ENCODE data around the gene SPATA31C2.
"Not testable (repeated sequence)": the region's sequence is repeated elsewhere in the genome, so short reads cannot be mapped to it uniquely, and the experiment has no call there.

The SPATA31C2 gene

DNA sequence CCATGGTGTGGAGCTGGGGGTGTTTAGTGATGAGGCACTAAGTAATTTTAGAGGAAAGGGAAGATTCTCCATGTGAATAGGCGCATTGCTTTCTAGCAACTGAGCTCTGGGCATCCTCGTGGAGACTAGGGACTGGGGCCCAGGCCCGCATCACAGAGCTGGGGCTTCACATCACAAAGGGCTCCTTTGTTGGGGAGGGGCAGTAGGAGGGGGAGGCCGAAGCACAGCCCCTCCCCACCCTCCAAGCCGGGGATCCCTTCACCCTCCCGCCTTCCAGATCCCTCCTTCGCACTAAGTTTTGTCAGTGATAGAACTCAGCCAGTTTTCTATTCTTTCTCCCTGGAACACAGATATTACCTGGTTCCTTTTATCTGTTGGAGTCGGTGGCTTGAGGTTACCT is at the start of gene SPATA31C2:
Gene SPATA31C2 (minus strand): TSS at position 101 of the 400 bp plus-strand sequence. CDS start 29 bp downstream, at position 72.
- DNase-seq: not testable (repeated sequence)

DNA sequence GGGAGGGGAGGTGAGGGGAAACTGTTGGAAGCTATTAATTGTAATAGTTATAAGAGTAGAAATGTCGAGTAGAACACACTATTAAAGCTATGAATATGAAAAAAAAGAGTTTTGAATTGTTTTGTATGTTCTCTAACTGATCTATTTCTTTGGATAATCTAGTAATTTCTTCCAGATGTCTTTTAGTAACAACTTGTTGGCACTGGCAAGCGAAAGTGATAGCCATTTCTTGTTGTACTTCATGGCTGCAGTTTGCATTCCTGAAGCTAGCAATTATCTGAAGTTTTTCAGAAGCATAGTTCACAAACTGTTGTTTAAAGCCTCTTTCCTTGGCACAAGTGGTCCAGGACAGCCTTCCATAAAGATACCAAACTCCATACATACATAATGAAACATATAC is 49.4 kb upstream of the SPATA31C2 start:
- no peak for DNase-seq

DNA sequence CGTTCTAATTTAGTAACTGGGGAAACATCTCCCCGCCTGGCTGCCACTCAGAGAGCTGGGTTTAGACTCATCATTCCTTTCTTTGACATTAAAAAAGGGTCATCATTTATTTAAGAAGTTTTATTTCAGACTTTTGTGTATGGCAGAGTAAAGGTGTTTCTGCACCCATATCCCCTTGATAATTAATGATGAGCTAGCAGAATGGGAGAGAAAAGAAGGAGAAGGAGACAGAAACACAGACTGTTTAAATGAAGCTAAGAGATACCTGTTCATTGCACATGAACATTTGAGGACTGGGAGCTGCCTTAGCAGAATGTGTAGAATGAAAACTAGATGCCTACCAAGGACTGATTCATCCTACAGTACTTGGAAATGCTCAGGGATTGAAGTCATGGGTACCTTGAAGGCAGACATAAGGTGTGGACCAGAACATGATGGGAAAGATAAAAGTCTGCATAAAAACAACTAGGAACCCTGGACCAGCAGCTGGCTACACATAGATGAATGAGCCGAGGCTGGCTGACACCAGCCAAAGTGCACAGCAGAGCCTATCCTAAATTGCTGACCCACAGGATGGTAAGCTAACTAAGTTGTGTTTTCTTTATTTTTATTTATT is 48.3 kb upstream of the SPATA31C2 start:
- DNase-seq: no peak

DNA sequence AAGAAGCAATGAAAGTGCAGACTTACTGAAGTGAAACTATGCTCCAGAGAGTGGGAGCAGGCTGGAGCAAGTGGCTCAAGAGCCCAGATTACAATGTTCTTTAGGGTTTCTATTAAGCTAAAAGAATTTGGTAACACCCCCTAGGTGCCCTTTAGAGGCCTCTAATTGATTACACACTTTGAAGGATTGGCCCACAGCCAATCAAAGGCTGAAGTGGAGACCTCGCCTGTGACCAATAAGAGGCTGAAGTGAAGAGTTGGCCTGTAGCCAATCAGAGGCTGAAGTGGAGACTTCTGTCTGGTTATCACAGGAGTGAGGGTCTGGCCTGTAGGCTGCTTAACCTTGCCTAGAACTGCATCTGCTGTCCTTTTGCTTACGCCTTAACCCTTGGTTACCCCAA is 46.7 kb upstream of the SPATA31C2 start:
- DNase-seq: no peak

DNA sequence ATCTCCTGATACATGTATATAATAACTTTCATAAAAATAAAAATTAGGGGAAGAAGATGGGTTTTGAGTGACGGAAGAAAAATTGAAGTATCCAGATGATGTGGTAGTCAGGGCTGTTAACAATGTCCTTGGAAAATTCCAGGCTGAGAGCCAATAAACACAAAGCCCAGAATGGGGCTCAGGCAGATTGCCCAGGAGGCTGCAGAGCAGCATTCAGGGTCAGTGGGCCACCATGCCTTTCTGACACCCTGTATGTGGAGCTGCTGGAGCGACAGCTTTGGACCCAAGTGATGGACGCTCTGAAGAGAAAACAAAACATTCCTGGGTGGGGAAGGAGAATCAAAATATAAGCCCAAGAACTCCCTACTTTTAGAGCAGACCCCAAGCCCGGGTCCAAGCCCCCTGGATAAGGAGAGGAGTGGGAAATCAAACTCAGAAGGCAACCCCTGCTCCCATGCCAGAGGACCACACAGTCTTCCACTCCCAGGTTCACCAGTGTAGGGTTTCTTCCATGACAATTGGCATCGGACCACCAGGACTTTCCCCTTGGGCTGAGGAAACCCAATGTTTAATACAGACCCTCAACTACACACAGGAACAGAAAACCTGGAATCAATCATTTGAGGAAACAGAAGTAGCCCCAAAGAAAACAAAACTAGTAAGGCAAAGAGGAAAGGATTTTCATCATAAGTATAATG is 45.7 kb upstream of the SPATA31C2 start:
- DNase-seq: no peak

DNA sequence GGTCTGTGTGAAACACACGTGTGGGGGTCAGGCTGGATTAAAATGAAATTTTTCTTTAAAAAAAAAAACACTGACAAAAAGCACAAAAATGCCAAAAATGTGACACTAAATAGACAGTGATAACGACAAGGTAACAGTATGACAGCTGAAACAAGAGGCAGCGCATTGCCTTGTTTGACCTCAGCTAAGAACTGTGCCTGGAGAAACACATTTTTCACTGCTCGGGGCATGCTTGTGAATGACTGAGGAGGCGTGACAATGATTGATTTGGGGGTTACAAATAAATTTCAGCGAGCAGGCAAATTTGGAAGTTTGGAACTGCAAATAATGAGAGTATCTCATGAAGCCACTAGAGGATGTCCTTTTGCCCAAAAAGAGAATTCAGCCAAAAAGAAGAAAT is 44.2 kb upstream of the SPATA31C2 start:
- DNase-seq: no peak

DNA sequence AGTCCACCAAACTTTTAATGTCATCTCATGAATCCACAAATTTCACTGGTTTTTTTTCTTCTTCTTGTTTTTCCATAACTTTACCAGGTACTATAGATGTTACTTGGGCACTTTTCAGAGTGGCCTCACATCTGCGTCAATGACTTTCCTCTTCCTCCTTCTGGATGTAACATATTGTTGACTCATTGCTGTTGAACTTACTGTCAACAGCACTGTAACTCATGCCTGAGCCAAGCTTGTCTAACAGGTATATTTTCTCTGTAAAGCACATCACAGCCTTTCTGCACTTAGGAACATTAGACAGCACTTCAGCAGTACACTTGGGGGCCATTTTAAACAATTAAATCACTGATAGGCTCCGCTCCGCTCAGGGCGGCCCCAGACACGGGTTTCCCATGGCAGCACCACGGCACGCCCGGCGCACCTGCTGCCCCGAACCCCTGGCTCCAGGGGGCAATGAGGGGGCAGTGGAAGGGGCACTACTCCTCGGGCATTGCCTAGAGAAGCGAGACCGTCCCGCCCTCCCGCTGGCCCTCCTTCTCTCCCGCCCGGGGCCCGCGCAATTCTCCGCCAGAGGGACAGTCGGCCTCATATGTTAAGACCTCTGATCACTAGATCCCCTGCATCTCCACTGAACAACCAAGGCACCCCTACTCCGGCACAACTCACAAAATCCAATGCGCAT is 41.9 kb upstream of the SPATA31C2 start:
- no peak for DNase-seq

DNA sequence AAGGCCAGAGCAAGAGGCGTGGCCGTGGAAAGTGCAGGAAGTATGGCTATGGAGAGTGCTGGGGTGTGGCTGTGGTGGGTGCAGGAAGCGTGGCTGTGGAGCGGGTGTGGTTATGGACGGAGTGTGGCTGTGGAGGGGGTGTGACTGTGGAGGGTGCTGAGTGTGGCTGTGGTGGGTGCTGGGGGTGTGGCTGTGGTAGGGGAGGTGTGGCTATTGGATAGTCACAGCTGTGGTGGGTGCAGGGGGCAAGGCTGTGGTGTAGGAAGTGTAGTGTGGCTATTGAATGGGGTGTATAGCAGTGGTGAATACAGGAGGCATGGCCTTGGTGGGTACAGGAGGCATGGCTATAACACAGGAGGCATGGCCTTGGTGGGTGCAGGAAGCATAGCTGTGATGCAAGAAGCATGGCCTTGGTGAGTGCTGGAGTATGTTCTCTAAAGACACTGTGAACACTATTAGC is 40.8 kb upstream of the SPATA31C2 start:
- DNase-seq: no peak

DNA sequence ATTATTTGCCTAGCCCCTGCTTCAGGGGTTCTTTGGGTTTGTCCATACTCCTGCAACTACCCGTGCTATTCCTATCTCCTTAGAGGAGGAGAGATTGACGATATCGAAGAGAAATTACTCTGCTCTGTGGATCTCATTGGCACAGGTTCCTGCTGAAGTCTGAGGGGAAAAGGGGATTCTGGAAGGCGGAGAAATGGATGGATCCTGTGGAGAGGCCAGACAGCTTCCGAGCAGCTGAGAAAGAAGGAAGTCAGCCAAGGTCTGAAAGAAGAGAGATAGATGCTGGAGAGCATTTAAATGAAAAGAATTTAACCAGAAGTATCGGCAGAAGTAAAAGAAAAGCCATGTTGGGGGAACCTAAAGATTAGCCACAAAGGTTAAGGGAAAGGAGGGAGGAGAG is 40.4 kb upstream of the SPATA31C2 start:
- DNase-seq: no peak

DNA sequence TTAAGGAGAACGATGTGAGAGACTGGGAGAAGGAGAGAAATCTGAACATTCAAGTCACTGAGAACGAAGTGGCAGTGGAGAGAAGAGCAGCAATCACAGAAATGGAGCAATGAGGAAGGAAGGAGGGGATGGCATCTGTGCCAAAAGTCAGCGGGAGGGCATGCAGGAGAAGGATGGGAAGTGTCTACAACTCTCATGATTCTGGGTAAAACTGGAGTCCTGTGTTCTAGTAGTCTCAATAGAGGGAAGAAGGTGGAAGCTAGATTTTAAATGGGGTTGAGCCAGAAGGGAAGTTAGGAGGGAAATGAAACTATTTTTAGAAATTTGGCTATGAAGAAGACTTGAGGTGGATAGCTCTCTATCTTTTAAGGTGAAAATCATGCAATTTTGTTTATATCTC is 39.1 kb upstream of the SPATA31C2 start:
- DNase-seq: no peak

DNA sequence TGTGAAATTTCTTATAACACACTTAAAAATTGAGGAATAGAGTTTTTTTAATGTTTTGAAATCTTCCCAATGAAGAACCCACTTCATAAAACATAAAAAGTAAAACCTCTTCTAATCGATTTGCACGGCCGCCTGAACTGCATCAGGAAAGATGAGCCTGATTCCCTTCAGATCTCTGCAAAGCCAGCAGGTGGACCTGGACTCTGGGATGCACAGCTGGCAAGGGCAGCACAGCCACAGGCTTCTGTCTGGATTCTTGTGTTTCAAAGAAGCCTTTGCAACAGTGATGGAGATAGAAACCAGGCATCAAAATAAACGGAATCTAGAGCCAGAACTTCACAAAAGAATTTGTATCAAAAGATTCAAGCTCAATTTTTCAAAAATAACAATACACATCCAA is 36.0 kb upstream of the SPATA31C2 start:
- DNase-seq: no peak

DNA sequence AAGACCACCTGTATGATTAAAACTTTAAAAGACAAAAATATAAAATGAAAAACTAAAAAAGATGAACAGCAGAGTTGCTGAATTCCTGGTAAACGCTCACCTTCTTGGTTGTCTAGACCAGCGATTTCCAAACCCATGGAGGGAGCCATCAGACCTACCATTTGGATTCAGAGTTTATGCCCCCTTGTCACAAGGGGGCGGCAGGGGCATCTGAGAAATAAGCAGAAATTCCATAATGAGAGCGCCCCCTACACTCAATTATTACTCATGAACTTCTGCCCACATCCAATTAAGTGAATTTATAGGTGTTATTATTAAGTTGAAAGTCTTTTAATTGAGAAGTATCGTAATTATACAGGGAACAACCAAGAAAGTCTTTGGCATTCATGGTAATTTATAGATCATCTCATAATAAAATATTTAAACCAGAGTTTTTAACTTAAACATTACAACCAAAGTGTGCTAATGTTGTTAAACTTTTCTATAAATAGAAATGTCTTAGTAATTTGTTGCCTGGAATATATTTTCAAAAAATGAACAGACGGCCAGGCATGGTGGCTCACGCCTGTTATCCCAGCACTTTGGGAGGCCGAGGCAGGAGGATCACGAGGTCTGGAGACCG is 35.2 kb upstream of the SPATA31C2 start:
- peak; percentile 27 for DNase-seq

DNA sequence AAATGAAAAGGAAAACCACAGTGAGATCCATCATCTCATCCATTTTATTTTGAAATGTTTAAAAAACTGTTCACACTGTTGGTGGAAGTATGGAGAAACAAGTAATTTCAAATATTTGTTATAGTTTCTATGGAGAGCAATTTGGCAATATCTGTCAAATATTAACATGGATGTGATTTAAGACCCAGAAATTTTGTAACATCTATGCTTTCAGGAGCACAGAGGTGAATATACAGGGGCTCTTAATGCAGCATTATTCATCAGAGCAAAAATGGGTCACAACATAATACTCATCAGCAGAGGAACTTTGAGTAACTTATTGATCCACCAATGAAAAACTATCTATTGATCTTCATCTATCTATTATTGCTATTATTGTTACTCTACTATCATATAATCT is 31.4 kb upstream of the SPATA31C2 start:
- DNase-seq: no peak

DNA sequence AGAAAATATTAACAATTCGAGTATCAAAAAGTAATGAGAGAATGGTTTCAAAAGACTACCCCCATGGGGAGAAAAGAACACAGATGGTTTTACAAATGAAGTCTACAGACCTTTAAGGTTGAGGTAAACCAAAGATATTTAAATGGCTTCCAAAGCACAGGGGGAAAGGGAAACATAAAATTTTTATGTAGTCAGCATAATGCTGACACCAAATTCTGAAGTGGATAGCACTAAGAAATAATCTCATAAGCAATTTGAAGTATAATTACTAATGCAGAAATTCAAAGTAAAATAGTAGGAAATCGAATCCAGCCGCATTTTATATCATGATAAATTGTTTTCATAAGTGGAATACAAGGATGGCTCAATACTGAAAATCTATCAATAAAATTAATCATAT is 30.3 kb upstream of the SPATA31C2 start:
- no peak for DNase-seq

DNA sequence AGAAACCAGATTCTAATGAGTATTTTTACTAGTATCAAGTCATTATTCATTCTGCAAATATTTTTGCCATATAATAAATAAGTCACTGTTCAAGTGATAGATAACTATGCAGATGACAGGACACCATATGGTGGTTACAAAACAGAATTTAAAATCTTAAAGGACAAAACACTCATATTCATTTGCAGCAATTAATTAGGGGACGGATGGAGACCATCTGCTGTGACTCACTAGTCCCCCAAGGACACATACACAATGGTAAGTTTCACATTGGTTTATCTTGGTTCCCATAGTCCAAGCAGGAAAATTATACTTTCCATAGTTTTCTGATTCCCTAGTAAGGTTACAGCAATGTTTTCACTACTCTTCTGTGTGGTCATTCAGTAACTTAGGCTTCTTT is 28.4 kb upstream of the SPATA31C2 start:
- no peak for DNase-seq

DNA sequence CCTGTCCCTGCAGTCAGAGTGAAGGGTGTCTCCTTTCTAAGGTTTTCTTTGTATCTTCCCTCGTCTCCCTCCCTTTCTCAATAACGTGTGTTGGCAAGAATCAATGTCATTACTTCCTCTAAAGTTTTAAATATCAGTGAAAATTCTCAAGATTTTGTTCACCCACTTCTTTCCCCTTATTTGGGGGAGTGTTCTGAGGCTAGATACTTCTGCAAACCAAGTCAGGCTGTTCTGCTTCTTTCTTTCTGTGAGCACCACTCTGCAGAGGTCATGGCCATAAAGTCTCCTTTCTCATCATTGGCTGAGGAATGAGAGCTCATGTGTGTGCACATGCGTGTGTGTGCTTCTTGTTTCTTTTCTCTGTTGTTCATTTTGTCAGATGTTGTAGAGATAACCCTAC is 26.6 kb upstream of the SPATA31C2 start:
- DNase-seq: no peak

DNA sequence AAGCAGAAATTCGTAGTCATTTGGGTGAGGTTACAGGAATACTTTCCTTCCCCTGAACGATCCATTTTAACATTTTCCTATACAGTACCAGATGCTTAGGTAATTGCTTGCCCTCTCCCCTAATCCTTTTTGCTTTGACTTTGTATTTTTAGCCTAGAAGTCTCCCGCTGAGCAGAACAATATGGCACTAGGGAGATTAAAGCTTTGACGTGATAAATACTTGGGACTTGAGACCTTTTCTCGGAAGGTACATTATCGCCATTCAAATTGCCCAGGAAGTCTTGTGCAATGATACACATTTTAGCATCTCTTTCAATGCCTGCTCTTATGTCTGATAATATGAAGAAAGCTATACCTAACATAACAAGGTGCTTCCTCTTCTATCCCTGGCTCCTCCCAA is 22.9 kb upstream of the SPATA31C2 start:
- no peak for DNase-seq

DNA sequence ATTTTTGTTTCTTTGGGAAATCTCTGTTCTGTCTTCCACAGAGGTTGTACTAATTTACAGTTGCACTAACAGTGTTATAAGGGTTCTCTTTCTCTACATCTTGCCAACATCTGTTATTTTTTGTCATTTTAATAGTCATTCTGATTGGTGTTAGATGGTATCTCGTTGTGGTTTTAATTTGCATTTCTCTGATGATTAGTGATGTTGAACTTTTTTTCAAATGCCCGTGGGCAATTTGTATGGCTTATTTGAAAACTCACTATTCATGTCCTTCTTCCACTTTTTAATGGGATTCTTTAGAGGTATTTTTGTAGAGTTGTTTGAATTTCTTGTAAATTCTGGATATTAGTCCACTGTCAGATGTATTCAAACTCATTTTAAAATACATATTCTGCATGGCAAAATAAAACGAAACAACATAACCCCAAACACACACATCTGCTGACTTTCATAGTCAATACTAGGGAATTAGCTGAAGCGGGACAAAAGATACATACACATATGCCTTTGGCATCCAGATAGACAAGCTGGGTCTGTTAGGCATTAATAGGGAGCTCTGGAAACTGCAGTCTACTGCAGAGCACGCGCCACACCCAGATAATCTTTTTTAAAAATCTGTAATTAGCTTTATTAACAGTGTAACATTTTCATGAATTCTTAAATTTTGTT is 5.8 kb upstream of the SPATA31C2 start:
- no peak for DNase-seq

DNA sequence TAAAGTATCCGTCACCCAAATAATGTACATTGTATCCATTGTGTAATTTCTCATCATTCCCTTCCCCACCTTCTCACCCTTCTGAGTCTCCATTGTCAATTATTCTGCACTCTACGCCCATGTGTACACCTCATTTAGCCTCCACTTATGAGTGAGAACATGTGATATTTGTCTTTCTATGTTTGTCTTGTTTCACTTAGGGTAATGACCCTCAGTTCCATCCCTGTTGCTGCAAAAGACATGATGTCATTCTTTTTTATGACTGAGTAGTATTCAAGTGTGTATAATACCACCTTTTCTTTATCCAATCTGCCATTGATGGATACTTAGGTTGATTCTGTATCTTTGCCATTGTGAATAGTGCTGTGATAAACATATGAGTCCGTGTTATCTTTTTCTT is 4.9 kb upstream of the SPATA31C2 start:
- DNase-seq: no peak

DNA sequence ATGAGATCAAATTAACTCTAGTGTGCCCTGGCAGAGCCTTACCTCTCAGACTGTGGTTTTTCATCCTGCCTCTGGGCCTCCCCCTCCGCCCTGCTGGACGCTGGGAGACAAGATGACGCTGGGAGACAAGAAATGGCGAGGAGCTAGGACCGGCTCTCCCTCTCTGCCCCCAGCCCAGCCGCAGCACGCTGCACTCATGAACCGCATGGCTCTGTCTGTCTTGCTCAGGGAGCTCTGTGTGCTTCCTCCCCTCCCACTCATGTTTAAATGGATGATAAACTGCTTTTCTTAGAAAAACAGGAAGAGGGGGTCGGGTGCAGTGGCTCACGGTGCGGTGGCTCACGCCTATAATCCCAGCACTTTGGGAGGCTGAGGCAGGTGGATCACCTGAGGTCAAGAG is 4.7 kb downstream of the SPATA31C2 start:
- DNase-seq: not testable (repeated sequence)

DNA sequence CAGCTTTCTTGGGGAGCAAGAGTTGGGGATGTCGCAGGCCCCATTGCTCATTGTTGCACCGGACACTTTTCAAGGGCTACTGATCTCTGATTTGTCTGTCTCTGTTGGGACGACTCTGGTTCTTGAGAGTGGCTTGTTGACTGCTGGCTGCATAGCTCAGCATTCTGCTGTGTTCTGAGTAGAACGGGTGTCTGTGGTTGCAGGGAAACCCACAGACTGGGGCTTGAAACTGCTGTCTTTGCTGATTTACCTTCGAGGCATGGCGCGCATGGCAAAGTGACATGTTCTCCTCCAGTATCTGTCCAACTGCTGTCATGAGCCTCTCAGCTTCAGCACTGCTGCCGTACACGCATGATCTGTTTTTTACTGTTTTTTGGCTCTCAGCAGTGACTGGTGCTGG is 8.7 kb downstream of the SPATA31C2 start:
- not testable (repeated sequence) for DNase-seq

DNA sequence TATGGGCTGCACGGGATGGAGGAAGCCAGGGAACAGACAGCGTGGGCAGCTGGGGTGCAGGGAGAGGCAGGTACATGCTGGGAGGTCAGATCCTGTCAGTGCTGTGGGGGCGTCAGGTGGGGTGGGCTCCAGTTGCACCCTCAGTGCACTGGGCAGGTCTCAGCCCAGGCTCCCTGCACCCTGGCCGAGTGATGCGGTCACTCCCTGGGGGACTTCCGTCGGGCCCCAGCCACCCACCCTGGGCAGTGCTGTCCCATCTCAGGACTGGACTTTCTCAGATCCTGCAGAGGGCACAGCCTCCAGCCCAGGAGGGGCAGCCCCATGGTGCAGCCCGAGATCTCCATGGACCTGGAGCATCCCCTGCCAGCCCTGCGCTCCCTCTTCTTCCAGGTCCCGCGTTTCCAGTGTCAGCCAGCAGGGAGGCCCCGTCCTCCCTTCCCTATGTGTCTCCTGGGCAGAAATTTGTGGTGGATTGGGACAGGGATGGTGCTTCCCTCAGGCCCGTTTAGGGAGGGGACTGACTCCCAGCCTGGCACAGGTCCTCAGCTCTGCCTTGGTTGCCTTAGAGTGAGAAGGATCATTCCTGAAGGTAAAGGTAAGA is 10.5 kb downstream of the SPATA31C2 start:
- not testable (repeated sequence) for DNase-seq

DNA sequence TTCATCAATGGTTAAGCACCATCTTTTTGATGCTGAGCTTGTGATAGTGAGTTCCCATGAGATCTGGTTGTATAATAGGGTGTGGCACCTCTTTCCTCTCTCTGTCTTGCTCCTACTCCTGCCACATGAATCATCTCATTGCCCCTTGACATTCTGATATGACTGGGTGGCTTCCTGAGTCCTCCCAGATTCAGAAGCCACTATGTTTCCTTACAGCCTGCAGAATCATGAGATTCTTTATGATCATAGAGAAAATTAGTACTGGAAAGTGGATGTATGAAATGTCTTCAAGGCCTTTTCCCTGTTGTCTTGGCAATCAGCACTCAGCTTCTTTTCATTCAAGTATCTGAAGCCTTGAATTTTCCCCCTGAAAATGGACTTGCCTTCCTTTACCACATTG is 14.9 kb downstream of the SPATA31C2 start:
- DNase-seq: not testable (repeated sequence)

All from NCI-H2171 (cell line).